SHP77 (cell line): ENCODE data around the gene TM2D3.

Source experiments
- DNase-seq, 2 experiments: peaks; one replicate each; lab custom pipeline; 2025; lab: John Stamatoyannopoulos, UW

The TM2D3 gene

DNA sequence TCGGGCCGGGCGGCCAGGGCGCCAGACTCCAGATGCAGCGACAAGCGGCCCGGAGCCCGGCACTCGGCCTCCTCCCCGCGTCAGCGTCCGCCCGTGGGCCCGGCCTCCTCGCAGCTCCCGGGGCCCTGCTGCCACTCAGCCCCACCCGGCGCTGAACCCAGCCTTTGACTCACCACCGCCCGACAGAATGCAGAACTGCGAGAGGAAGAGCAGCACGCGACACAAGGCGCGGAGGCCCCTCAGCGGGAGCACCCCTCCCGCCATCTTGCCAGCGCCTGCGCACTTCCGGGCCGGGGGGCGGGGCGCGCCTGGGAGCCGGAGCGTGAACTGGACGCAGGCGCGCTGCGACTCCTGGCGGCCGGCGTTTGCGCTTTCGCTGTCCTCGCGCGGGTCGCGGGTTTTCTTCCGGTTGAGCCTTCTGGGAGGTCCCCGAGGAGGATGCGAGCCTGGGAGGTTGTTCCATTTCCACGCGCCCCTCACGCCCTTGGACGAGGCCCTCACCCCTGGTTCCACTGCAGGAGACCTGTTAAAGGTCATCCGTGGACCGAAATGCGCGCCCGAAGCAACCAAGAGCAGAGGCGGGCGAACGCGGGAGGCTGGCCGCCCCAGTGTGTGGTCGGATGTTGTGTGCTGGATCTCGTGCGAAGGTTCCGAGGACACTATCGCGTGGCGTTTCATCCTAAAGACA is at the start of gene TM2D3:
Gene TM2D3, minus strand, starts transcription at position 284 of the 688 bp plus-strand sequence. Its CDS starts 20 bp downstream, at position 264.
- peak; percentile 72 to 90 for DNase-seq

GRCh38 chr15:101698314-101698713 is 46.1 kb upstream of the TM2D3 start:
- no peak for DNase-seq

DNA sequence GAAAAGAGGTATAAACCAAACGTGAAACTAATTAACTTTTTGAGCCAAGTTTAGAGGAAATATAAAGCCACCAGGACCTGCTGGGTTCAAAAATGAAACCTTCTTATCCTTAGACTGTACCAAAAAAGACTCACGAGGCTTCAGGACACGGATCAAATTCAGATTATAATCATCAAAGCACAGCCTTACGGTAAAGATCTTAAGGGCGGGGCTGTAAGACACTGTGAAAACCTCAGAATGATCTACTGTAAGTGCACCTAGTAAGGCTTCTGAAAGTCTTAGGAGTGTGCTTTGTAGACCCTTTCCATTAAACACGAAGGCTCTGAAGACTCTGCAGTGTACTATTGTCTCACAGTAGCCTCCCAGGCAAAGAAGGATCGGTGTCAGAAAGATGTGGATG is 45.3 kb upstream of the TM2D3 start:
- DNase-seq = no peak

- no peak for DNase-seq
Measured at GRCh38 chr15:101696829-101697228, 44.6 kb upstream of the TM2D3 start.

DNA sequence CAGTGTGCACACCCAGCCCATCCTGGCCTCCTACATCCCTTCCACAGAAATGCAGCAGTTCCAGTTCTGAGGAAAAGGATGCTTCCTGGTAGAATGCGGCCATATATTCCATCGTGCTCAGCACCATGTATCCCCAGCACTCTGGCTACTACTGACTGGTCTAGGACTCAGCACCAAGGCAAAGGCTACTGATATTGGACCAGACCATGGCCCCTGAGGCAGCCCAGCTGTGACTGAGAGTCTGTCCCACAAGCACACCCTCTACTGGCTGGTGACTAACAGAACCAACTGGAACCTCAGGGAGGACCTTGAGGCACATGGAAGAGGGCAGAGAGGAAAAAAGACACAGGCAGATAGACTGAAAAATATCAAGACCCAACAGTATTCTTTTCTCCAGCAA is 42.1 kb upstream of the TM2D3 start:
- DNase-seq = no peak

DNA sequence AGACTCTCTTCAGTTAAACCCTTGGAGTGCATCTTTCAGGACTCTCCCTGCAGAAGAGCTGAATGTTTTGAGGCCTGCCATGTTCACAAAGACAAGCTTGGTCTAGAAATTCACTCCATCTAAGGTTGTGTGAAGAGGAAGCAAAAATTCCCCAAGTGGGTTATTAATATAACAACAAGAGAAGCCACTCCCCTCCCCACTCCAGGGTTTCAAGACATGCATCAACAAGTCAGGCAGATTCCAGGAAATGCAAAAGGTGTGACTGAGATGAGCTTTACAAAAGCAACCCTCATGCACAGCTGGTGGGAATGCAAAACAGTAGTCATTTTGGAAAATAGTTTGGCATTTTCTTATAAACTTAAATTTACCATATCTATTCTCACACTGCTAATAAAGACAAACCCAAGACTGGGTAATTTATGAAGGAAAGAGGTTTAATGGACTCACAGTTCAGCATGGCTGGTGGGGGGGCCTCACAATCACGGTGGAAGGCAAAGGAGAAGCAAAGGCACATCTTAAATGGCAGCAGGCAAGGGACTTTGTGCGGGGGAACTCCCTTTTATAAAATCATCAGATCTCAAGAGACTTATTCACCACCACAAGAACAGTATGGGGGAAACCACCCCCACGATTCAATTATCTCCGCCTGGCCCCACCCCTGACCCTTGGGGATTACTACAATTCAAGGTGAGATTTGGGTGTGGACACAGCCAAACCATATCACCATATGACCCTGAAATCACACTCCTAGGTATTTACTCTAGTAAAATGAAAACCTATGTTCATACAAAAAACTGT is 40.8 kb upstream of the TM2D3 start:
- DNase-seq = no peak

DNA sequence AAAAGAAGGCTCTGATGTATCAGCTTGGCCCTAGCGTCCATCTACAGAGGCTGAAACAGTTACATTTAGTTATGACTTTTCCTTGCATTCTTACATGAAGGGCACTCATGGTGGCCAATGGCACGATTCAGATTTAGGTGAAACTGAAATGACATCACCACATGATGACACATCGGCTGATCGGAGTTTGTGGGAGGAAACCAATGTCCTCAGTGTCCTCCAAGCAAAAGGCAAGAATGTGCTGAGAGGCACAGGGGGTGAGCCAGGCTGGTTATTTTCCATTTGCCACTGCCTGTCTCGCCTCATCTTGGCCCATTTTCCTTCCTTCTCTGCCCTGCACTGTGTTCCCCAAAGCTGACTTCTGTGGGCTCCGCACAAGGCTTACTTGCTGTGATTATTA is 37.7 kb upstream of the TM2D3 start:
- no peak for DNase-seq

- DNase-seq = no peak
Measured at GRCh38 chr15:101686718-101687117, 34.5 kb upstream of the TM2D3 start.

- DNase-seq = no peak
Measured at GRCh38 chr15:101684877-101685276, 32.7 kb upstream of the TM2D3 start.

- no peak for DNase-seq
Measured at GRCh38 chr15:101684384-101684783, 32.2 kb upstream of the TM2D3 start.

DNA sequence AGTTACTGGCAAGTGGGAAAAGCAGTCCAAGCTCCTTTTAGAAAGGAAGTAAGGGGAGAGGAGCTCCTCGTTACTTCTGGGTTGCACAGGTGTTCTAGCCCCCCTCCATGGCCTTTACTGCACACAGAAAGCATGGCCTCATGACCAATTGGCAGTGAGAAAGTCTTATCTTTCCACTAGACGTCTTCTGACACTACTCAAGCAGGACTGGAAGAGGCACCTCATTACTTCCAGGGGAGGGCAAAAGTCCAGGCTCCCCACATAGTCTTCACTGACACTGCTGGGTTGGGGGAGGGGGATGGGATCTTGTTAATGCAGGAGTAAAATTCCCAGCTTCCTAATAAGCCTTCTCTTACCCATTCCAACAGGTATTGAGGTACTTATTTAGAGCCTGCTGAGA is 27.6 kb upstream of the TM2D3 start:
- DNase-seq = no peak

- no peak for DNase-seq
Measured at GRCh38 chr15:101676921-101677329, 24.7 kb upstream of the TM2D3 start.

DNA sequence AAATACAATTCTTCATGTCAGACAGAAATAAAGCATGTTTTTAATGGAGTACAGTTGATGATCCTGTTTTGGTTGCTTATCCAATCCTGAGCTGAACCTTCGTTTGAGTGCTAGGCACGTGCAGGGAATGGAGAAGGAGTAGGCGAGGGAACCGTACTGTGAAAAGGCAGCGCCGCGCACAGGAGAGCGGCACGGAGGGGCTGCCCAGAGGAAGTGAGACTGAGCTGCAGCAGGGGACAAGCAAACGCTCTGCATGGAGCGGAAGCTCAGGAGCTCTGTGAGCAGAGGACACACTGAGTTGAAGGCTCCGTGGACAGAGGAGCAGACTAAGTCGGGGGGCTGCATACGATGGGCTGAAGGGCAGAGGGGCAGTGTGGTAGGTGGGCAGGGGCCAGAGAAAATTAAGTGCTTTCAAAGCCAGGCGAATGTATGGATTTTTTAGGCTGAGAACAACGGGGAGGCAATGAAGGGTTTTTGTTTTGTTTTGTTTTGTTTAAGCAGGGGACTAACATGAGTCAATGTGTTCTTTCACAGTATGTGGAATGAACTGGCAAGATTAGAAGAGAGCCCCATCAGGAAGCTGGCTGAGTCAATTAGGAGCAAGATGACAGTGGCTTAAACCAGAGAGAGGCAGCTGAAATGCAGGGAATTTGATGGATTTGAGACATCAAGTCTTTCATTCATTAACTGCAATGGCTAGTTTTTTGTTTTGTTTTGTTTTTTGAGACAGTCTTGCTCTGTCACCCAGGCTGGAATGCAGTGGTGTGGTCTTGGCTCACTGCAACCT is 23.8 kb upstream of the TM2D3 start:
- DNase-seq = no peak

- no peak for DNase-seq
Measured at GRCh38 chr15:101675015-101675414, 22.8 kb upstream of the TM2D3 start.

- DNase-seq = no peak
Measured at GRCh38 chr15:101672298-101672697, 20.1 kb upstream of the TM2D3 start.

DNA sequence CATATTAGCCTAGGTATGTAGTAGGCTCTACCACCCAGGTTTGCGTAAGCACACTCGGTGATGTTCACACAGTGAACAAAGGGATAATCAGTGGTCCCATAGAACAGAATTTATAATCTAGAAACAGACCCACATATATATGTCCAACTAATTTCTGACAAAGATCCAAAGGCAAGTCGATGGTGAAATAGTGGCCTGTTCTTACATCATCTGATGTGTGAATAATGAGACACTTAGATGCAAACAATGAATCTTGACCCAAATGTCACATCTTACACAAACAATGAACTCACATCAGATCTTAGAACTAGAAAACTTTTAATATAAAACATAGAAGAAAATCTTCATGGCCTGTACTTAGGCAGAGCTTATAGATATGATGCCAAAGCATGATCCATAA is 17.6 kb upstream of the TM2D3 start:
- DNase-seq = no peak

GRCh38 chr15:101667881-101668280 is 15.7 kb upstream of the TM2D3 start:
- no peak for DNase-seq

DNA sequence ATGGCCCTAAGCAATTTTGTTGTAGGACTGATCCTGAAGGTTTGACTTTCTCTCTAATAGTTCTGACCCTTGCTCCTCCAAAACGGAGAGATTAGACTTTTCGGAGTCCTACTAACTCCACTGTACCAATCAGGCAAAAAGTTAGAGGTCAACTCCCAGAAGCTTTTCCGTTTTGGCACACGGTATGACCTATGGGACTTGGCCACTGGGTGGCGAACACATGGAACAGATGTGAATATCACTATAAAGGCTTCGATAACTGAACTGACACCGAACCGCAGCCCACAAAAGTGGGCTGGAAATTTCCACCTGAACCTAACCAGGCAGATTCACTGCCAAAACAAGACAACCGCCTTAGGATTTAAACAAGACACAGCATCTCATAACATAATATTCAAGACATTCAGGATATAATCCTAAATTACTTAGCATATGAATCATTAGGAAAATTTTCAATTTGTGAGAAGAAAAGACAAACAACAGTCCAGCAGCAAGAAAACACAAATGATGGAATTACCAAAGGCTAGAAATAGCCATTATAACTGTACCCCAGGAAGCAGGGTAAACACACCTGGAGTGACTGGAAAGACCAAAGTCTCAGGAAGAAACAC is 12.2 kb upstream of the TM2D3 start:
- DNase-seq = no peak

- no peak for DNase-seq
Measured at GRCh38 chr15:101662203-101662602, 10.0 kb upstream of the TM2D3 start.

DNA sequence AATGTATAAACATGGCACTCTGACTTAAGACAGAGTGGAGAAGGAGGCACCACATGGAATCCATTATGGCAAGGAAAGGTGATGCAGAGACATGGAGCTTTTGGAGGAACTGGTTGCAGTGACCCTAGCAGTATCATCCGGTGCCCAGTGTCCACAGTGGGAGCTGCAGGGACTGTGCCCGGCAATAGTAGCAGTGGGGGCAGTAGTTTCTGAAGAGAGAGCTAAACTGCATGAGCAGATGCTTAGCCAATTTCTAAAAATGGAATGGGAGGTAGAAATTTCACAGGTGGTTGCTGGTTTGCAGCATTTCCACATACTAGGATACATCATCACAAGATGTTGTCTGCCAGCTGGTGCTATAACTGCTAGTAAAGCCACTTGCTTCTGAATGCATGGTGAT is 7.8 kb upstream of the TM2D3 start:
- no peak for DNase-seq

DNA sequence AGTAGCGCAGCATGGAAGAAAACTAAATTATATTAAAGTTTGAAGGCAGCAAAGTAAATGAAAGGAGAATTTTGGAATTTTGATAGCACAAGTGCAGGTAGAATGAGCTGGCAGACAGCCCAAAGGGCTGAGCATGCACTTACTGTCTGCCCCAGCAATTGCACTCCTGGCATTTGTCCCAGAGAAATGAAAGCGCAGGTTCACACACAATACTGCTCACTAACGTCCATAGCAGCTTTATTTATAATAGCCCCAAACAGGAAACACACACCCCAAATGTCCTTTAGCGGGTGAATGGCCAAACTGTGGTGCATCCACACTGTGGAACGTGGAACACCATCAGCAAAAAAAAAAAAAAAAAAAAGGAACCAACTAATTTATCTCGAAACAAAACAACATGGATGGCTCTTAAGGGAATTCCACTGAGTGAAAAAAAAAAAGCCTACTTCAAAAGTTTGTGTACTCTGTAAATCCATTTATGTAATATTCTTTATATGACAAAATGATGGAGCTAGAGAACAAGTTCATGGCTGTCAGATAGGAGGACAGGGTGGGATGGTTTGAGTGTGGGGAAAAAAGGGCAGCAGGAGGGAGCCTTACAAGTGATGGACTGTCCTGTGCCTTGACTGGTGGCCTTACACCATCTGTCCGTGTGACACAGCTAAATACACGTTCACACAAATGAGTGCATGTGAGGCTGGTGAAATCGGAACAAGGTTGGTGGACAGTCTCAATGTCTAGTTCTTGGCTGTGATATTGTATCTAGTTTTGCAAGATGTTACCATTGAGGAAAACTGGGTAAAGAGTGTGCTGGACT is 6.0 kb upstream of the TM2D3 start:
- DNase-seq = peak; percentile 34 to 61
